Endodermal cell (in vitro differentiated cells): Measurements from ENCODE around the gene NT5E. TPM values are rescaled to one million over a fixed set of nuclear protein-coding genes. Genes with fewer than 3 reads are reported as not detected.
"Not testable (repeated sequence)": the region's sequence is repeated elsewhere in the genome, so short reads cannot be mapped to it uniquely, and the experiment has no call there.

Experiments
- DNase-seq: peaks from one replicate; pipeline ENCODE4 v3.0.0-alpha.2; 2017
- H3K27ac ChIP-seq: 2 replicates; pipeline ENCODE4 v1.5.1; 2013; ENCODE audit warnings: mild to moderate bottlenecking, low read depth, low read length, moderate library complexity
- H3K27me3 ChIP-seq: 2 replicates; pipeline ENCODE4 v1.6.1; 2013; ENCODE audit warnings: mild to moderate bottlenecking, low read length, moderate library complexity; ENCODE audit not compliant: insufficient read depth, control insufficient read depth, poor library complexity, severe bottlenecking
- H3K36me3 ChIP-seq: 2 replicates; pipeline ENCODE4 v1.7.0; 2013; ENCODE audit warnings: mild to moderate bottlenecking, low read length, moderate library complexity; ENCODE audit not compliant: control insufficient read depth, insufficient read depth
- H3K4me1 ChIP-seq: one replicate; pipeline ENCODE4 v1.7.0; 2013; ENCODE audit warnings: low read length; ENCODE audit not compliant: control insufficient read depth, insufficient read depth
- H3K4me3 ChIP-seq: 2 replicates; pipeline ENCODE4 v1.5.1; 2013; ENCODE audit warnings: mild to moderate bottlenecking, low read length, moderate library complexity
- H3K9ac ChIP-seq: 2 replicates; pipeline ENCODE4 v1.6.1; 2013; ENCODE audit warnings: mild to moderate bottlenecking, low read length, moderate library complexity; ENCODE audit not compliant: poor library complexity, severe bottlenecking; ENCODE audit errors: extremely low read depth
- H3K9me3 ChIP-seq: 2 replicates; pipeline ENCODE4 v1.6.1; 2013; ENCODE audit warnings: mild to moderate bottlenecking, low read length, moderate library complexity; ENCODE audit not compliant: control insufficient read depth
- H3K27ac Mint-ChIP-seq: 2 replicates; pipeline ENCODE4 v1.8.0; 2020; ENCODE audit warnings: mixed read lengths
- H3K27me3 Mint-ChIP-seq: 2 replicates; pipeline ENCODE4 v1.8.0; 2021; ENCODE audit warnings: mild to moderate bottlenecking, mixed read lengths; ENCODE audit not compliant: insufficient read depth
- H3K36me3 Mint-ChIP-seq: 2 replicates; pipeline ENCODE4 v1.8.0; 2020; ENCODE audit warnings: low read depth, mixed read lengths
- H3K4me1 Mint-ChIP-seq: 2 replicates; pipeline ENCODE4 v1.8.0; 2020; ENCODE audit warnings: mixed read lengths
- H3K4me3 Mint-ChIP-seq: 2 replicates; pipeline ENCODE4 v1.8.0; 2020; ENCODE audit warnings: mild to moderate bottlenecking, moderate library complexity, mixed read lengths
- H3K9me3 Mint-ChIP-seq: 2 replicates; pipeline ENCODE4 v1.8.0; 2020; ENCODE audit warnings: mild to moderate bottlenecking, mixed read lengths
- WGBS, 2 experiments: methylation state at CpG; one replicate each; pipeline versions ENCODE4 v1.1.5 to v1.1.7; 2013; ENCODE audit warnings: missing lambda C conversion rate in 2 of 2, mixed read lengths in 1 of 2; ENCODE audit not compliant: insufficient coverage in 1 of 2, insufficient read length in 1 of 2; 5-methylcytosine and 5-hydroxymethylcytosine counted together
- total RNA-seq, 2 donors: library from RNA; stranded (reverse); fragmentation: NEBNext Ultra II Directional in 1 of 2; extraction: Animal tissue kit (Norgen Biotek cat#: 25700) in 1 of 2; gene quantifications; 2 replicates in 1 of 2; 3 replicates in 1 of 2; pipeline ENCODE4 v1.2.1, GENCODE V29; 2021
- TF ChIP-seq, protein P1 (sequence below): fragments of 200-600 bp; sonication (generic); conservative IDR thresholded peaks from 2 replicates; pipeline ENCODE4 v1.5.0; 2021; ENCODE audit warnings: antibody characterized with exemption, mild to moderate bottlenecking

The NT5E gene
- total RNA-seq, 2 donors from 2014 or later, result 0.33 to 0.75 TPM

DNA sequence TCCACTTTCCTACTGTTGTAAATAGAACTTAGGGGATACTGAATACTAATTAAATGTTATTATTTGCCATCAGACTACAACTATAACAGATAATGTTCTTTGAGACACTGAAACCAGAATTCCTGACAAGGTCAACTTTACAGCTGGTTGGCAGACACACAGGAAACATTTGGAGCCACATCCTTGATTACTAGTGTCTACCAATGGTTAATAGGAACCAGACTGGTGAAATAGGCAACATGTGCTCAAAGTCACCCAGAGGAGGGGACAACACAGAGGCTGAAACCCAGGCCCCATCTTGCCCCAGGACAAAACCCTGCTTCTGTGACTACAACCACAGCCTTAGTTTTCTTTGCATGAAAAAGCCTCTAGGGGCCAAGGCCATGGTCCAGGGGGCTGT lies 47.8 kb upstream of the NT5E start:
- Histone ChIP-seq H3K36me3 (no peaks in the 10 kb centered on the region), H3K27ac (no peak overlapping the region), H3K4me3 (no peak overlapping the region), H3K4me1 (no peaks in the 10 kb centered on the region), H3K9ac (no peak overlapping the region), H3K9me3 (peaks cover 5% of the 10 kb centered on the region), H3K27me3 (no peaks in the 10 kb centered on the region)
- H3K4me3 Mint-ChIP-seq, result no peak overlapping the region
- no peak for DNase-seq
- H3K9me3 Mint-ChIP-seq, result peaks cover 7% of the 10 kb centered on the region
- H3K27ac Mint-ChIP-seq, result no peak overlapping the region
- H3K36me3 Mint-ChIP-seq, result no peaks in the 10 kb centered on the region
- TF ChIP-seq, protein P1, sequence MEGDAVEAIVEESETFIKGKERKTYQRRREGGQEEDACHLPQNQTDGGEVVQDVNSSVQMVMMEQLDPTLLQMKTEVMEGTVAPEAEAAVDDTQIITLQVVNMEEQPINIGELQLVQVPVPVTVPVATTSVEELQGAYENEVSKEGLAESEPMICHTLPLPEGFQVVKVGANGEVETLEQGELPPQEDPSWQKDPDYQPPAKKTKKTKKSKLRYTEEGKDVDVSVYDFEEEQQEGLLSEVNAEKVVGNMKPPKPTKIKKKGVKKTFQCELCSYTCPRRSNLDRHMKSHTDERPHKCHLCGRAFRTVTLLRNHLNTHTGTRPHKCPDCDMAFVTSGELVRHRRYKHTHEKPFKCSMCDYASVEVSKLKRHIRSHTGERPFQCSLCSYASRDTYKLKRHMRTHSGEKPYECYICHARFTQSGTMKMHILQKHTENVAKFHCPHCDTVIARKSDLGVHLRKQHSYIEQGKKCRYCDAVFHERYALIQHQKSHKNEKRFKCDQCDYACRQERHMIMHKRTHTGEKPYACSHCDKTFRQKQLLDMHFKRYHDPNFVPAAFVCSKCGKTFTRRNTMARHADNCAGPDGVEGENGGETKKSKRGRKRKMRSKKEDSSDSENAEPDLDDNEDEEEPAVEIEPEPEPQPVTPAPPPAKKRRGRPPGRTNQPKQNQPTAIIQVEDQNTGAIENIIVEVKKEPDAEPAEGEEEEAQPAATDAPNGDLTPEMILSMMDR, result no peak
- peaks cover 22% of the 10 kb centered on the region for H3K4me1 Mint-ChIP-seq
- no peaks in the 10 kb centered on the region for H3K27me3 Mint-ChIP-seq

DNA sequence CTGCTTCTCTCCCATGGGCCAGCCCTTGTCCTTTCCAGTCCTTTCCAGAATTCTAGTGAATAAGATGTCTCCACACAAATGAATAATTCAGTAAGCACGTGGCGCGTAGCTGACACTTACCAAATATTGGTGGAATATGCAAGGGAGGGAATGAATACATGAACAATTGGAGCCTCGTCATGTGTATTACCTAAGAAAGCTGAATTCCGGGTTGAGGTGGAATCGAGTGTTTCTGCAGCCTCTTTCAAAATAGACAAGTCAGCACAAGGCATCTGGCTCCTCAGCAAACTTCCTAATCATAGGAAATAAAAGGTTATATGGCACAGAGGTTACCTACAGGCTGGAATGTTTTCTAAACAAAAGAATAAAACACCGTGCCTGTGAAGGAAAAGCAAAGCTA lies 47.0 kb upstream of the NT5E start:
- Mint-ChIP-seq H3K4me3 (no peak overlapping the region), H3K36me3 (no peaks in the 10 kb centered on the region), H3K4me1 (peaks cover 22% of the 10 kb centered on the region), H3K9me3 (no peaks in the 10 kb centered on the region), H3K27me3 (no peaks in the 10 kb centered on the region), H3K27ac (peak overlapping the region; percentile 31)
- no peaks in the 10 kb centered on the region for H3K9me3 ChIP-seq
- WGBS, 2 experiments, result 78 to 89% methylated on average over 4 to 7 of the region's 7 CpGs
- no peak overlapping the region for H3K4me3 ChIP-seq
- no peaks in the 10 kb centered on the region for H3K36me3 ChIP-seq
- TF ChIP-seq, protein P1, result no peak
- H3K9ac ChIP-seq, result no peak overlapping the region
- H3K4me1 ChIP-seq, result no peaks in the 10 kb centered on the region
- no peak overlapping the region for H3K27ac ChIP-seq
- no peaks in the 10 kb centered on the region for H3K27me3 ChIP-seq
- no peak for DNase-seq

DNA sequence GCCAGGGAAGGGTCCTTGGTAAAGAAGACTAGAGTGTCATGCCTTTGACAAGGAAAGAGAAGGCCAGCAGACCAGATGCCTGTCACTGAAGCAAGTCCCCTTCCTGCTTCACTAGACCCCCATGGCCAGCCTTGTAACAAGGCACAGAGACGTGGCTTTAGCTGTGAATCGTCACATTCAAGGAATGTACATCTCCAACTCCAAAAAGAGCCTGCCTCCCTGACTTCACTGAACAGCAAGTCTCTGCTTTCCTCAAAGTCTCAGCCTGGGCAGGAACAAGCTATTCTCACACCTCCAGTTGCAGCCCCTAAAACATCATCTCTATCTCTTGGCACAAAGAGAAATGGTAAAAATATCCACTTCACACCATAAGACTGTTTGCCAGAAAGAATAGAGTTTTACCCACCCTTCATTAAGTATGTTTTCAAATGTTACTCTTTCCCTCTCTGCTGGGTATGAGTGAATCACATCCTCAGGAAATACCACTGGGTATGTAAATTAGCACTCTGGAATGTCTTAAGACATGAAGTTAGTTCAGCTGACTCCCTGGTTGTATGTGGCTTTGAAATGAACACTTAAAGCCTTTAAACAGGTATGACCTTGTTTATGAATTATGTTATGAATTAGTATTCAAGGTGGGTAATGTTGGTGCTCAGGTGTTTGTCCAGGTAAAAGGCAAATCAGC lies 46.4 kb upstream of the NT5E start:
- DNase-seq, result peak; percentile 59
- Mint-ChIP-seq H3K4me3 (no peak overlapping the region), H3K27me3 (no peaks in the 10 kb centered on the region), H3K27ac (peak overlapping the region; percentile 31), H3K9me3 (no peaks in the 10 kb centered on the region), H3K4me1 (peaks cover 22% of the 10 kb centered on the region), H3K36me3 (no peaks in the 10 kb centered on the region)
- Histone ChIP-seq H3K9ac (no peak overlapping the region), H3K36me3 (no peaks in the 10 kb centered on the region), H3K27ac (no peak overlapping the region), H3K4me3 (no peak overlapping the region), H3K4me1 (no peaks in the 10 kb centered on the region), H3K9me3 (no peaks in the 10 kb centered on the region), H3K27me3 (no peaks in the 10 kb centered on the region)
- 82% methylated on average over 2 of the region's 2 CpGs; no CpG with 5 or more reads in 1 of the 2 experiments for WGBS, 2 experiments
- TF ChIP-seq, protein P1, result no peak

DNA sequence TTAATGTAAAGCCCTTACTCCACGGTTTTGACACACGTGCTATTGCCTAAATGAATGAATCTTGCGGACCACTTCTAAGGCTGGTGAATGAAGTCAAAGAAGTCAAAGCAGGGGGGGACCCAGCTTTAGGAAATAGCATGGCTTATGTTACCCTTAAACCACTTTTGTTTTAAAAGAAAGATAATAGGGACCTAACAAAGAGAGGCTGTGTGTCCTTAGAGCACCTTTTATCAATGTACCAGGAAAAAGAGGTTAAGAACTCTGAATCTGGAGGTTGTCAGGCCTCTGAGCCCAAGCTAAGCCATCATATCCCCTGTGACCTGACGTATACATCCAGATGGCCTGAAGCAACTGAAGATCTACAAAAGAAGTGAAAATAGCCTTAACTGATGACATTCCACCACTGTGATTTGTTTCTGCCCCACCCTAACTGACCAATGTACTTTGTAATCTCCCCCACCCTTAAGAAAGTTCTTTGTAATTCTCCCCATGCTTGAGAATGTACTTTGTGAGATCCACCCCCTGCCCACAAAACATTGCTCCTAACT lies 45.8 kb upstream of the NT5E start:
- peak overlapping the region; percentile 5 for H3K27ac Mint-ChIP-seq
- H3K27me3 ChIP-seq, H3K9me3 Mint-ChIP-seq, H3K4me3 ChIP-seq, H3K36me3 Mint-ChIP-seq, H3K9ac ChIP-seq, H3K27ac ChIP-seq, H3K4me3 Mint-ChIP-seq, H3K36me3 ChIP-seq, H3K9me3 ChIP-seq, H3K4me1 ChIP-seq, H3K27me3 Mint-ChIP-seq, DNase-seq: not testable (repeated sequence)
- H3K4me1 Mint-ChIP-seq, result peaks cover 22% of the 10 kb centered on the region
- WGBS, 2 experiments, result 60 to 88% methylated on average over 4 of the region's 4 CpGs
